GM19467 (cell line): ENCODE data around the gene RSPH10B2.
"Not testable (repeated sequence)": the region's sequence is repeated elsewhere in the genome, so short reads cannot be mapped to it uniquely, and the experiment has no call there.

Experiments used
- ATAC-seq: cut with Tn5 transposase; IDR thresholded peaks from one replicate; pipeline ENCODE4 v1.9.1; 2021; ENCODE audit warnings: mild to moderate bottlenecking, moderate library complexity; ENCODE audit not compliant: unreplicated experiment

The RSPH10B2 gene

GRCh38 chr7:6837081-6837480 lies 83.2 kb downstream of the RSPH10B2 start:
- not testable (repeated sequence) for ATAC-seq

GRCh38 chr7:6842278-6842921 lies 88.5 kb downstream of the RSPH10B2 start:
- ATAC-seq, result not testable (repeated sequence)

GRCh38 chr7:6843092-6843491 lies 89.2 kb downstream of the RSPH10B2 start:
- ATAC-seq, result not testable (repeated sequence)

GRCh38 chr7:6843654-6844053 lies 89.8 kb downstream of the RSPH10B2 start:
- not testable (repeated sequence) for ATAC-seq

- not testable (repeated sequence) for ATAC-seq
Observed at GRCh38 chr7:6845971-6846449, 92.1 kb downstream of the RSPH10B2 start.

- ATAC-seq, result not testable (repeated sequence)
Observed at GRCh38 chr7:6847751-6848150, 93.8 kb downstream of the RSPH10B2 start.
